ENCODE results near the gene IGSF8.

GRCh38 chr1:160080381-160081100 is 17.9 kb downstream of the IGSF8 start:
- TF ChIP-seq CTCF (IDR thresholded peaks at IDR 0.05; ENCODE audit: low read depth, low read length, poor library complexity, severe bottlenecking) (no peak), EZH2phosphoT487 (IDR thresholded peaks at IDR 0.05; ENCODE audit: borderline replicate concordance, low read length) (no peak)
